ENCODE results near the gene ATP10B. TPM values are rescaled to one million over a fixed set of nuclear protein-coding genes. Genes with fewer than 3 reads are reported as not detected.

ATP10B gene
- total RNA-seq, 1 donor from 2014 or later = not detected

DNA sequence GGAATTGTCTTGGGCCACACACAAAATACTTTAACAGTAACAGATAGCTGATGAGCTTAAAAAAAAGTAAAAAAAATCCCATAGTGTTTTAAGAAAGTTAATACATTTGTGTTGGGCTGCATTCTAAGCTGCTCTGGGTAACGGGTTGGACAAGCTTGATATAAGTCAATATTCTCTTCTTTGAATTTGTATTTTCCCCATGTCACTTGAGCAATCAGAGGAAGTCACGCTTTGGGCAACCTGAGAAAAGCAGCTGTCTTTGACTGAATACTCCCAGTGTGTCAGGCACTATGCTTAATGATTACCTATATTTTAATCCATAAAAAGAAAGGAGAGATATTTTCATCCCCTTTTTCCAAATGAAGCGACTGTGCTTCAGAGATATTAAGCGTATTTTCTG lies 84.9 kb downstream of the ATP10B start:
- Histone ChIP-seq H3K4me3 (no peak overlapping the region), H3K9me3 (no peaks in the 10 kb centered on the region), H3K36me3 (no peaks in the 10 kb centered on the region), H3K27ac (no peak overlapping the region), H3K27me3 (no peaks in the 10 kb centered on the region), H3K4me1 (no peaks in the 10 kb centered on the region)
- ATAC-seq (no peak), DNase-seq (no peak)
- TF ChIP-seq, protein P1, sequence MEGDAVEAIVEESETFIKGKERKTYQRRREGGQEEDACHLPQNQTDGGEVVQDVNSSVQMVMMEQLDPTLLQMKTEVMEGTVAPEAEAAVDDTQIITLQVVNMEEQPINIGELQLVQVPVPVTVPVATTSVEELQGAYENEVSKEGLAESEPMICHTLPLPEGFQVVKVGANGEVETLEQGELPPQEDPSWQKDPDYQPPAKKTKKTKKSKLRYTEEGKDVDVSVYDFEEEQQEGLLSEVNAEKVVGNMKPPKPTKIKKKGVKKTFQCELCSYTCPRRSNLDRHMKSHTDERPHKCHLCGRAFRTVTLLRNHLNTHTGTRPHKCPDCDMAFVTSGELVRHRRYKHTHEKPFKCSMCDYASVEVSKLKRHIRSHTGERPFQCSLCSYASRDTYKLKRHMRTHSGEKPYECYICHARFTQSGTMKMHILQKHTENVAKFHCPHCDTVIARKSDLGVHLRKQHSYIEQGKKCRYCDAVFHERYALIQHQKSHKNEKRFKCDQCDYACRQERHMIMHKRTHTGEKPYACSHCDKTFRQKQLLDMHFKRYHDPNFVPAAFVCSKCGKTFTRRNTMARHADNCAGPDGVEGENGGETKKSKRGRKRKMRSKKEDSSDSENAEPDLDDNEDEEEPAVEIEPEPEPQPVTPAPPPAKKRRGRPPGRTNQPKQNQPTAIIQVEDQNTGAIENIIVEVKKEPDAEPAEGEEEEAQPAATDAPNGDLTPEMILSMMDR (IDR thresholded peaks at IDR 0.05) = no peak
- intact Hi-C loops (cut with DNase I) = no loop called here

DNA sequence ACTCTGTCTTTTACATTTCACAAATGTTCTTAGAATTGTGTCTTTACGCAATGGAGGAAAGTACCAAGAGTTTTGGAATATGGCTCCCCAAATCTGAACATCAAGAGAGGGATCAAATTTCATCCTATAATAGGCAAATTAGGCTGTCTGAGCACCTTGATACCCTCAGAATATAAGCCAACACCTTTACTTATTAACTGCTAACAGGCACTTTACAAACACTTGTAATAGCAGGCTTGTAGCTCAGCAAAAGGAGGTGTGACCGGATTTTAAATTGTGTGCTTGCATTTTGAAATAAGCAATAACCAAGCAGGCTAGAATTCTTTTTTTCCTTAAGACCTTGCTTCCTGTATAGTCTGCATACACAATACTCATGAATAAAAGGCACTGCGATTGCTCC lies 92.0 kb downstream of the ATP10B start:
- ATAC-seq (peak; percentile 87), DNase-seq (no peak)
- Histone ChIP-seq H3K27ac (no peak overlapping the region), H3K9me3 (no peaks in the 10 kb centered on the region), H3K4me3 (no peak overlapping the region), H3K36me3 (no peaks in the 10 kb centered on the region), H3K4me1 (no peaks in the 10 kb centered on the region), H3K27me3 (no peaks in the 10 kb centered on the region)
- TF ChIP-seq, protein P1 (IDR thresholded peaks at IDR 0.05) = no peak
- intact Hi-C loops (cut with DNase I) = no loop called here

DNA sequence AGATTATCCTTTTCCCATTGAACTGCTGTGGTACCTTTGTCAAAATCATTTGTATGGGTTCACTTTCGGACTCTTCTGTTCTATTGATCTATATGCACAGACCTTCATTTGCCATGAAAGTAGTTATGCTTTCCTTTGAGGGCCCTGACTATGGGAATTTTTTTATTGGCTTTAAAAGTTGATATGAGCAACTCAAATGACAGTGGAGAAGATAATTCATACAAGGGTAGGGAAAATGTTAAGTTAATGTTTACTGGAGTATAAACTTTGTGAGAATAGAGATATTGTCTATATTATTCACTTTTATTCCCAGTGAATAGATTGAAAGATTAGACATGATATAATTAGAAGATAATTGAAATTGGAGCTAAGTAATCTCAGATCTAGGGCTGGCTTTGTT lies 94.8 kb downstream of the ATP10B start:
- H3K4me3 ChIP-seq = no peak overlapping the region
- no peak for DNase-seq
- H3K27me3 ChIP-seq = no peaks in the 10 kb centered on the region
- no peaks in the 10 kb centered on the region for H3K9me3 ChIP-seq
- TF ChIP-seq, protein P1 (IDR thresholded peaks at IDR 0.05) = no peak
- H3K36me3 ChIP-seq = no peaks in the 10 kb centered on the region
- ATAC-seq = no peak
- intact Hi-C loops (cut with DNase I) = no loop called here
- no peak overlapping the region for H3K27ac ChIP-seq
- H3K4me1 ChIP-seq = no peaks in the 10 kb centered on the region

DNA sequence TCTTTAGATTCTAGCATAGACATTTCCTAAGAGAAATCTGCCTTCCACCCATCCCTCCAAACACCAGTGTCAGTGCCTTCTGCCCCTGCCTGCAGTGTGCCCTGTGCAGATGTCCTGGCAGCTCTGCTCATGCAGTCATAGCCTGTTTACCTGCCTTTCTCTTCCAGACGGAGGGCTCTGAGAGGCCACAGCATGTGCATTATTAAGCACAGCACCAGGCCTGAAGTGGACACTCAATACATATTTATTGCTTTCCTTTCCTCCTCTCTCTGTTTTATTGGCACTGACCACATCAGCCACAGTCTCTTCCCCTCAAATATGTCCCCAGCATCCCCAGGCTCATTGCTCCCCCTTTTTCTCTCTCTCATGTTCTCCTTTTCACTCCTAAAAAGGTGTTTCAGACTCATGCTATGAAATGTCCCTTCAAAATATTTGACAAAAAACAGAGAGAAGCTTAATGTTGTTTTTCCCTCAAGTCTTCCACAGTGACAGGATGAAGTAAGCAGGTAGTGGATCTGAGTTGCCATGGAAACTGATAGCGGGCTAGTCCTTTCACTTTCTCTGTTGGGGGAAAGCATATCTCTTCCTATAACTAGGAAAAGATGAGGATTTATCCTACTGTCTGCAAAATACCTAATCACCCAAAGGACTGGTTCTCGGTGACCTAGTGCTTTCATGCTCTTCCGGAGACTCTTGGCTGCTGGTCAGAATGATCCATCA lies 100.9 kb downstream of the ATP10B start:
- no peaks in the 10 kb centered on the region for H3K9me3 ChIP-seq
- H3K27ac ChIP-seq = no peak overlapping the region
- DNase-seq (no peak), ATAC-seq (no peak)
- intact Hi-C loops (cut with DNase I) = no loop called here
- H3K4me3 ChIP-seq = no peak overlapping the region
- no peaks in the 10 kb centered on the region for H3K27me3 ChIP-seq
- no peaks in the 10 kb centered on the region for H3K4me1 ChIP-seq
- TF ChIP-seq, protein P1 (IDR thresholded peaks at IDR 0.05) = no peak
- no peaks in the 10 kb centered on the region for H3K36me3 ChIP-seq

DNA sequence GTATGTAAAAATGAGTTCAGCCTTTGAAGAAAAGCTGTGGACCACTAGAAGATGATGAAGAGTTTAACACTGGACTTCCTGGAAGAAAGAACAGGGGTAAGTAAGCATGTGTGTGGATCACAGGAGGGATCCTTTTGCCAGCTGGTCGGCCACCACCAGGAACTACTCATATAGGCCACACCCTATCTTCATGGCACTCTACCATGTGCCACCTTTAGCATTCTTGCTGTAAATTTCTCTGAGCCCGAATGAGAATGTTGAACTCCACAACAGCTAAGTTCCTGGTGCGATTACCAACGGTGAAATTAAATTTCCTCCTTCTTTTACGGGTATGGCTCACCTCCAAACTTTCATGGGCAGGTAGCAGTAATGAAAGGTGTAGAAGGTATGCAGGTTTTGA lies 102.3 kb downstream of the ATP10B start:
- ATAC-seq (no peak), DNase-seq (no peak)
- TF ChIP-seq, protein P1 (IDR thresholded peaks at IDR 0.05) = no peak
- Histone ChIP-seq H3K9me3 (no peaks in the 10 kb centered on the region), H3K27ac (no peak overlapping the region), H3K4me1 (no peaks in the 10 kb centered on the region), H3K4me3 (no peak overlapping the region), H3K27me3 (no peaks in the 10 kb centered on the region), H3K36me3 (no peaks in the 10 kb centered on the region)
- intact Hi-C loops (cut with DNase I) = no loop called here

DNA sequence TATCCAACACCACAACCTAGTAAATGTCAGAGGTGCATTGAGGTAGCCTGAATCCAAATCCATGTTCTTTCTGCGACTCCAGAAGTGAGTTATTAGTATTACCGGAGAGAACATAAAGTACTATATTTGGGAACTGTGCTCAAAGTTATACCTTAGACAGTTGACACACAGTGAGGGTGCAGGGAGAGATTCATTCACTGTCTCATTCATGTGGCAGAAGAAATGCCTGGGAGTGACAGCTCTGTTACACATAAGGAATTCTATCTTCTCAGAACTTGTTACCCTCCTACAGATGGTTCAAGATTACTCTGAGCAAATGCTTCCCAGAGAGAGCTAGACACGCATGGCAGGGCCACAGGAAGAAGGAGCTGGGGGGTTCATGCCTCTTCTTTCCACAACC lies 103.0 kb downstream of the ATP10B start:
- intact Hi-C loops (cut with DNase I) = no loop called here
- Histone ChIP-seq H3K9me3 (no peaks in the 10 kb centered on the region), H3K27me3 (no peaks in the 10 kb centered on the region), H3K27ac (no peak overlapping the region), H3K36me3 (no peaks in the 10 kb centered on the region), H3K4me3 (no peak overlapping the region), H3K4me1 (no peaks in the 10 kb centered on the region)
- no peak for DNase-seq
- no peak for ATAC-seq
- TF ChIP-seq, protein P1 (IDR thresholded peaks at IDR 0.05) = no peak

All from upper lobe of right lung (tissue), 1 donor.